Lower lobe of right lung (tissue), 2 donors: ENCODE measurements around the gene CASP14. TPM values are rescaled to one million over a fixed set of nuclear protein-coding genes. Genes with fewer than 3 reads are reported as not detected.
"Not testable (repeated sequence)": the region's sequence is repeated elsewhere in the genome, so short reads cannot be mapped to it uniquely, and the experiment has no call there.

ENCODE experiments used
- ATAC-seq, 2 donors: fragments of 200-7000 bp; cut with Tn5 transposase; one replicate each; pipeline ENCODE4 v1.9.1; 2020 to 2022; ENCODE audit warnings: mild to moderate bottlenecking in 2 of 2, moderate library complexity in 2 of 2
- DNase-seq: peaks from one replicate; pipeline ENCODE4 v3.0.0-alpha.2; 2020
- H3K27ac ChIP-seq: fragments of 200-600 bp; one replicate; pipeline ENCODE4 v1.8.0; 2022
- H3K27me3 ChIP-seq: fragments of 200-600 bp; one replicate; pipeline ENCODE4 v1.8.0; 2022; ENCODE audit warnings: low read depth
- H3K36me3 ChIP-seq: fragments of 200-600 bp; one replicate; pipeline ENCODE4 v1.8.0; 2022; ENCODE audit warnings: mild to moderate bottlenecking
- H3K4me1 ChIP-seq: fragments of 200-600 bp; one replicate; pipeline ENCODE4 v1.8.0; 2022
- H3K4me3 ChIP-seq: fragments of 200-600 bp; one replicate; pipeline ENCODE4 v1.8.0; 2022; ENCODE audit warnings: mild to moderate bottlenecking
- H3K9me3 ChIP-seq: fragments of 200-600 bp; one replicate; pipeline ENCODE4 v1.8.0; 2022
- CTCF ChIP-seq: fragments of 200-600 bp; IDR thresholded peaks from one replicate; pipeline ENCODE4 v1.8.0; 2022; ENCODE audit warnings: antibody characterized with exemption, mild to moderate bottlenecking
- intact Hi-C: fragments of 100-400 bp; cut with DNase I; formaldehyde crosslinking; loops from one replicate; pipeline ENCODE4 v1.11.0; 2022
- total RNA-seq: library from RNA; stranded (reverse); fragmentation: NEBNext Ultra II Directional; extraction: Animal tissue kit (Norgen Biotek cat#: 25700); gene quantifications from one replicate; pipeline ENCODE4 v1.2.1, GENCODE V29; 2021
- donor health status: DM: no; HTN: yes; CAD: no; lungs with severe emphysema.

CASP14 gene
- total RNA-seq, 1 donor from 2014 or later, result not detected

GRCh38 chr19:15047680-15048079 lies 1.6 kb upstream of the CASP14 start:
- intact Hi-C loops, result no loop called here
- H3K36me3 ChIP-seq, result no peaks in the 10 kb centered on the region
- no peak overlapping the region for H3K4me3 ChIP-seq
- H3K27ac ChIP-seq, result no peak overlapping the region
- no peak for ATAC-seq
- DNase-seq, result no peak
- H3K4me1 ChIP-seq, result no peaks in the 10 kb centered on the region
- no peak for TF ChIP-seq CTCF
- peaks cover 6% of the 10 kb centered on the region for H3K27me3 ChIP-seq
- no peaks in the 10 kb centered on the region for H3K9me3 ChIP-seq

- no peak for TF ChIP-seq CTCF
- H3K9me3 ChIP-seq, result no peaks in the 10 kb centered on the region
- intact Hi-C loops, result no loop called here
Measured at GRCh38 chr19:15048128-15048527, 1.2 kb upstream of the CASP14 start.

GRCh38 chr19:15050639-15051038 lies 1.4 kb downstream of the CASP14 start:
- no peak overlapping the region for H3K4me3 ChIP-seq
- H3K27me3 ChIP-seq, result peaks cover 6% of the 10 kb centered on the region
- DNase-seq (no peak), ATAC-seq (no peak)
- H3K9me3 ChIP-seq, result no peaks in the 10 kb centered on the region
- intact Hi-C loops, result no loop called here
- H3K36me3 ChIP-seq, result no peaks in the 10 kb centered on the region
- H3K27ac ChIP-seq, result no peak overlapping the region
- no peak for TF ChIP-seq CTCF
- no peaks in the 10 kb centered on the region for H3K4me1 ChIP-seq

More at GRCh38 chr19:15048128-15048527, 1.2 kb upstream of the CASP14 start:
- Histone ChIP-seq H3K27me3 (peaks cover 6% of the 10 kb centered on the region), H3K36me3 (no peaks in the 10 kb centered on the region), H3K27ac (no peak overlapping the region), H3K4me3 (no peak overlapping the region), H3K4me1 (no peaks in the 10 kb centered on the region)
- no peak for DNase-seq
- no peak for ATAC-seq

GRCh38 chr19:15062036-15062435 lies 12.8 kb downstream of the CASP14 start:
- Histone ChIP-seq H3K4me3 (no peak overlapping the region), H3K27ac (no peak overlapping the region), H3K36me3 (no peaks in the 10 kb centered on the region), H3K27me3 (peaks cover 9% of the 10 kb centered on the region), H3K4me1 (no peaks in the 10 kb centered on the region), H3K9me3 (no peaks in the 10 kb centered on the region)
- ATAC-seq, result no peak
- TF ChIP-seq CTCF, result no peak
- DNase-seq, result no peak
- intact Hi-C loops, result no loop called here

- intact Hi-C loops, H3K9me3 ChIP-seq, H3K27ac ChIP-seq, ATAC-seq, H3K4me1 ChIP-seq, H3K36me3 ChIP-seq, H3K4me3 ChIP-seq, H3K27me3 ChIP-seq, DNase-seq: not testable (repeated sequence)
Measured at GRCh38 chr19:15070386-15070785, 21.1 kb downstream of the CASP14 start.

GRCh38 chr19:15072930-15073647 lies 23.8 kb downstream of the CASP14 start:
- Histone ChIP-seq H3K4me3 (no peak overlapping the region), H3K4me1 (no peaks in the 10 kb centered on the region), H3K36me3 (no peaks in the 10 kb centered on the region), H3K27me3 (no peaks in the 10 kb centered on the region), H3K27ac (no peak overlapping the region), H3K9me3 (no peaks in the 10 kb centered on the region)
- no peak for TF ChIP-seq CTCF
- intact Hi-C loops, result no loop called here
- ATAC-seq (no peak), DNase-seq (no peak)
